HEK293 (cell line): ENCODE data around the gene HTT.

Experiments used
- MYNN ChIP-seq: fragments of 450-650 bp; formaldehyde crosslinking; IDR thresholded peaks from 2 replicates; pipeline ENCODE4 v1.5.1; 2016; ENCODE audit warnings: missing biosample characterization, missing genetic modification characterization, borderline replicate concordance
- YY1 ChIP-seq: fragments of 450-650 bp; formaldehyde crosslinking; IDR thresholded peaks from 2 replicates; pipeline ENCODE4 v1.5.1; 2018; ENCODE audit warnings: missing biosample characterization, missing genetic modification characterization
- ZBTB7A ChIP-seq: fragments of 450-650 bp; formaldehyde crosslinking; IDR thresholded peaks from 2 replicates; pipeline ENCODE4 v1.5.1; 2016; ENCODE audit warnings: low read depth, missing biosample characterization, missing genetic modification characterization
- ZEB2 ChIP-seq: fragments of 450-650 bp; formaldehyde crosslinking; IDR thresholded peaks from 2 replicates; pipeline ENCODE4 v1.5.1; 2016; ENCODE audit warnings: missing biosample characterization, missing genetic modification characterization
- ZFHX2 ChIP-seq: fragments of 450-650 bp; formaldehyde crosslinking; conservative IDR thresholded peaks from 2 replicates; pipeline ENCODE4 v1.5.1; 2016; ENCODE audit warnings: missing biosample characterization, missing genetic modification characterization
- ZFP3 ChIP-seq: fragments of 450-650 bp; formaldehyde crosslinking; IDR thresholded peaks from 2 replicates; pipeline ENCODE4 v1.5.1; 2016; ENCODE audit warnings: low read depth, missing biosample characterization, missing genetic modification characterization
- ZNF155 ChIP-seq: fragments of 450-650 bp; formaldehyde crosslinking; IDR thresholded peaks from 2 replicates; pipeline ENCODE4 v1.5.1; 2016; ENCODE audit warnings: missing biosample characterization, missing genetic modification characterization
- ZNF292 ChIP-seq: fragments of 450-650 bp; formaldehyde crosslinking; IDR thresholded peaks from 2 replicates; pipeline ENCODE4 v1.5.1; 2016; ENCODE audit warnings: low read depth, missing biosample characterization, missing genetic modification characterization, borderline replicate concordance
- TF ChIP-seq, protein P1 (sequence below): fragments of 450-650 bp; formaldehyde crosslinking; IDR thresholded peaks from 2 replicates; pipeline ENCODE4 v1.5.1; 2016; ENCODE audit warnings: missing biosample characterization, missing genetic modification characterization
- TF ChIP-seq, protein P2 (sequence below): fragments of 450-650 bp; formaldehyde crosslinking; IDR thresholded peaks from 2 replicates; pipeline ENCODE4 v1.5.1; 2016; ENCODE audit warnings: missing biosample characterization, missing genetic modification characterization
- TF ChIP-seq, protein P3 (sequence below): fragments of 450-650 bp; formaldehyde crosslinking; IDR thresholded peaks from 2 replicates; pipeline ENCODE4 v1.5.1; 2016; ENCODE audit warnings: missing biosample characterization, missing genetic modification characterization, borderline replicate concordance
- TF ChIP-seq, protein P4 (sequence below): fragments of 450-650 bp; formaldehyde crosslinking; IDR thresholded peaks from 2 replicates; pipeline ENCODE4 v1.5.1; 2017; ENCODE audit warnings: missing biosample characterization, missing genetic modification characterization
- TF ChIP-seq, protein P5 (sequence below): fragments of 450-650 bp; formaldehyde crosslinking; IDR thresholded peaks from 2 replicates; pipeline ENCODE4 v1.5.1; 2016; ENCODE audit warnings: missing biosample characterization, missing genetic modification characterization

DNA sequence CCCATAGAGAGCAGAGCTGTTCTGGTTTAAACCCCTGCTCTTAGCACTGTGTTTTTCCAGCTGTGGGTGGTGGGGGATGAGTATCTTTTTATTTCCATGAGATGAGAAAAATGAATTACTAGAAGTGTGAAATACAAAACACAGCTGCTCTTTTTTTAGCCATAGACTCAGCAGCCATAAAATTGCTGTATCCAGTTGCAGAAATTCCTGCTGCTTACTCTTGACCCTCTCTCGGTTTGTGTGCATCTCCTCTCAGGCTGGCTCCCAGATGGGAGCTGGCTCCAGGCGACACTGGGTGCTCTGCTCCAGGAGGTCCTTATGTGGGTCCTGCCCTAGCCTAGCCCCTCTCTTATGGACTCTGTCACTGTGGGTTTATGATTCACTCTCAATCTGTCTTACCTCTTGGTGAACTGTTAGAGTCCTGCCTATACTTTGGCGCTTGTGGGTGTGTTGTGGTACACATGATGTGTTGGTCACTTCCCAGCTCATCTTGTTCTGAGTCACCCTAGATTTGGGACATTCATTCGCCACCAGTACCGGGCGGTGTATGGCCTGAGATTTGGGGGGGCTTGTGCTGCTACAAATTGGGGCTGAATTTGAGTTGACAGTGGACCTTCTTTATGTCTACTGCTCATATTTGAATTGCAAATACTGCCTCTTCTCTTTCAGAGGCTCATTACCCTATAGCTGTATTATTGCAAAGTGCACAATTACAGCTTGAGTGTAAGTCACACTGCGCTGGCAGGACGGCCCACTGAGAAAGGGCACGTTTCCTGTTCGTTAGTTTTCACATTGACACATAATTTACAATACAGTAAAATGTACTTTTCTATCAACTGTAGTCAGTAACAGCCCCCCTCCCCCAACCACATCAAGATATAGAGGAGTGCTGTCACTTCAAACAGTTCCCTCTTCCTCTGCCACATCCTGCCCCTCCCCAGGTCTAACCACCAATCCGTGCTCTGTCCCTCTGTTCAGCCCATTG lies 127.5 kb downstream of the HTT start:
- no peak for TF ChIP-seq MYNN
- no peak for TF ChIP-seq ZNF292
- TF ChIP-seq, protein P1, sequence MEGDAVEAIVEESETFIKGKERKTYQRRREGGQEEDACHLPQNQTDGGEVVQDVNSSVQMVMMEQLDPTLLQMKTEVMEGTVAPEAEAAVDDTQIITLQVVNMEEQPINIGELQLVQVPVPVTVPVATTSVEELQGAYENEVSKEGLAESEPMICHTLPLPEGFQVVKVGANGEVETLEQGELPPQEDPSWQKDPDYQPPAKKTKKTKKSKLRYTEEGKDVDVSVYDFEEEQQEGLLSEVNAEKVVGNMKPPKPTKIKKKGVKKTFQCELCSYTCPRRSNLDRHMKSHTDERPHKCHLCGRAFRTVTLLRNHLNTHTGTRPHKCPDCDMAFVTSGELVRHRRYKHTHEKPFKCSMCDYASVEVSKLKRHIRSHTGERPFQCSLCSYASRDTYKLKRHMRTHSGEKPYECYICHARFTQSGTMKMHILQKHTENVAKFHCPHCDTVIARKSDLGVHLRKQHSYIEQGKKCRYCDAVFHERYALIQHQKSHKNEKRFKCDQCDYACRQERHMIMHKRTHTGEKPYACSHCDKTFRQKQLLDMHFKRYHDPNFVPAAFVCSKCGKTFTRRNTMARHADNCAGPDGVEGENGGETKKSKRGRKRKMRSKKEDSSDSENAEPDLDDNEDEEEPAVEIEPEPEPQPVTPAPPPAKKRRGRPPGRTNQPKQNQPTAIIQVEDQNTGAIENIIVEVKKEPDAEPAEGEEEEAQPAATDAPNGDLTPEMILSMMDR (tag by site-specific recombination), result no peak
- no peak for TF ChIP-seq ZNF155 (tag by site-specific recombination)
- no peak for TF ChIP-seq YY1 (tag by site-specific recombination)
- TF ChIP-seq, protein P2, sequence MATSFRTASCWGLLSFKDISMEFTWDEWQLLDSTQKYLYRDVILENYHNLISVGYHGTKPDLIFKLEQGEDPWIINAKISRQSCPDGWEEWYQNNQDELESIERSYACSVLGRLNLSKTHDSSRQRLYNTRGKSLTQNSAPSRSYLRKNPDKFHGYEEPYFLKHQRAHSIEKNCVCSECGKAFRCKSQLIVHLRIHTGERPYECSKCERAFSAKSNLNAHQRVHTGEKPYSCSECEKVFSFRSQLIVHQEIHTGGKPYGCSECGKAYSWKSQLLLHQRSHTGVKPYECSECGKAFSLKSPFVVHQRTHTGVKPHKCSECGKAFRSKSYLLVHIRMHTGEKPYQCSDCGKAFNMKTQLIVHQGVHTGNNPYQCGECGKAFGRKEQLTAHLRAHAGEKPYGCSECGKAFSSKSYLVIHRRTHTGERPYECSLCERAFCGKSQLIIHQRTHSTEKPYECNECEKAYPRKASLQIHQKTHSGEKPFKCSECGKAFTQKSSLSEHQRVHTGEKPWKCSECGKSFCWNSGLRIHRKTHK (tag by site-specific recombination), result no peak
- TF ChIP-seq, protein P3, sequence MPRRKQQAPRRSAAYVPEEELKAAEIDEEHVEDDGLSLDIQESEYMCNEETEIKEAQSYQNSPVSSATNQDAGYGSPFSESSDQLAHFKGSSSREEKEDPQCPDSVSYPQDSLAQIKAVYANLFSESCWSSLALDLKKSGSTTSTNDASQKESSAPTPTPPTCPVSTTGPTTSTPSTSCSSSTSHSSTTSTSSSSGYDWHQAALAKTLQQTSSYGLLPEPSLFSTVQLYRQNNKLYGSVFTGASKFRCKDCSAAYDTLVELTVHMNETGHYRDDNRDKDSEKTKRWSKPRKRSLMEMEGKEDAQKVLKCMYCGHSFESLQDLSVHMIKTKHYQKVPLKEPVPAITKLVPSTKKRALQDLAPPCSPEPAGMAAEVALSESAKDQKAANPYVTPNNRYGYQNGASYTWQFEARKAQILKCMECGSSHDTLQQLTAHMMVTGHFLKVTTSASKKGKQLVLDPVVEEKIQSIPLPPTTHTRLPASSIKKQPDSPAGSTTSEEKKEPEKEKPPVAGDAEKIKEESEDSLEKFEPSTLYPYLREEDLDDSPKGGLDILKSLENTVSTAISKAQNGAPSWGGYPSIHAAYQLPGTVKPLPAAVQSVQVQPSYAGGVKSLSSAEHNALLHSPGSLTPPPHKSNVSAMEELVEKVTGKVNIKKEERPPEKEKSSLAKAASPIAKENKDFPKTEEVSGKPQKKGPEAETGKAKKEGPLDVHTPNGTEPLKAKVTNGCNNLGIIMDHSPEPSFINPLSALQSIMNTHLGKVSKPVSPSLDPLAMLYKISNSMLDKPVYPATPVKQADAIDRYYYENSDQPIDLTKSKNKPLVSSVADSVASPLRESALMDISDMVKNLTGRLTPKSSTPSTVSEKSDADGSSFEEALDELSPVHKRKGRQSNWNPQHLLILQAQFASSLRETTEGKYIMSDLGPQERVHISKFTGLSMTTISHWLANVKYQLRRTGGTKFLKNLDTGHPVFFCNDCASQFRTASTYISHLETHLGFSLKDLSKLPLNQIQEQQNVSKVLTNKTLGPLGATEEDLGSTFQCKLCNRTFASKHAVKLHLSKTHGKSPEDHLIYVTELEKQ (tag by site-specific recombination), result no peak
- no peak for TF ChIP-seq ZEB2
- TF ChIP-seq, protein P4, sequence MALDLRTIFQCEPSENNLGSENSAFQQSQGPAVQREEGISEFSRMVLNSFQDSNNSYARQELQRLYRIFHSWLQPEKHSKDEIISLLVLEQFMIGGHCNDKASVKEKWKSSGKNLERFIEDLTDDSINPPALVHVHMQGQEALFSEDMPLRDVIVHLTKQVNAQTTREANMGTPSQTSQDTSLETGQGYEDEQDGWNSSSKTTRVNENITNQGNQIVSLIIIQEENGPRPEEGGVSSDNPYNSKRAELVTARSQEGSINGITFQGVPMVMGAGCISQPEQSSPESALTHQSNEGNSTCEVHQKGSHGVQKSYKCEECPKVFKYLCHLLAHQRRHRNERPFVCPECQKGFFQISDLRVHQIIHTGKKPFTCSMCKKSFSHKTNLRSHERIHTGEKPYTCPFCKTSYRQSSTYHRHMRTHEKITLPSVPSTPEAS, result no peak
- TF ChIP-seq ZBTB7A (tag by site-specific recombination), result no peak
- TF ChIP-seq ZFHX2 (tag by site-specific recombination), result no peak
- TF ChIP-seq ZFP3 (tag by site-specific recombination), result no peak
- TF ChIP-seq, protein P5, sequence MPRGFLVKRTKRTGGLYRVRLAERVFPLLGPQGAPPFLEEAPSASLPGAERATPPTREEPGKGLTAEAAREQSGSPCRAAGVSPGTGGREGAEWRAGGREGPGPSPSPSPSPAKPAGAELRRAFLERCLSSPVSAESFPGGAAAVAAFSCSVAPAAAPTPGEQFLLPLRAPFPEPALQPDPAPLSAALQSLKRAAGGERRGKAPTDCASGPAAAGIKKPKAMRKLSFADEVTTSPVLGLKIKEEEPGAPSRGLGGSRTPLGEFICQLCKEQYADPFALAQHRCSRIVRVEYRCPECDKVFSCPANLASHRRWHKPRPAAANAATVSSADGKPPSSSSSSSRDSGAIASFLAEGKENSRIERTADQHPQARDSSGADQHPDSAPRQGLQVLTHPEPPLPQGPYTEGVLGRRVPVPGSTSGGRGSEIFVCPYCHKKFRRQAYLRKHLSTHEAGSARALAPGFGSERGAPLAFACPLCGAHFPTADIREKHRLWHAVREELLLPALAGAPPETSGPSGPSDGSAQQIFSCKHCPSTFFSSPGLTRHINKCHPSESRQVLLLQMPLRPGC (tag by site-specific recombination), result no peak
